Caco-2 (cell line): ENCODE data around the gene SMYD2. TPM values are rescaled to one million over a fixed set of nuclear protein-coding genes. Genes with fewer than 3 reads are reported as not detected.

Source experiments
- BruUV-seq: library from RNA; stranded (reverse); fragments of 400-500 nt; replicated peaks from 2 replicates; lab custom pipeline; 2021; lab: Mats Ljungman, UMichigan
- CTCF ChIA-PET: fragments of 300-600 bp; sonication (Branson Sonifier 250); formaldehyde crosslinking; loops from one replicate; lab custom pipeline; 2022; ENCODE audit warnings: antibody characterized with exemption; lab: Charles Lee
- POLR2A ChIA-PET: fragments of 300-600 bp; sonication (Branson Sonifier 250); formaldehyde crosslinking; loops from one replicate; lab custom pipeline; 2022; ENCODE audit warnings: antibody characterized with exemption; lab: Charles Lee
- DNase-seq, 2 experiments: peaks; one replicate each; pipeline versions ENCODE4 v3.0.0 to v3.0.0-alpha.2; 2020 to 2022
- H3K27me3 ChIP-seq: replicated peaks from 2 replicates; pipeline ENCODE4 v1.6.0; 2011; ENCODE audit warnings: low read length; ENCODE audit not compliant: control insufficient read depth, insufficient read depth
- H3K36me3 ChIP-seq: 2 replicates; pipeline ENCODE4 v1.5.1; 2011; ENCODE audit warnings: low read length; ENCODE audit not compliant: control insufficient read depth, insufficient read depth
- H3K4me1 ChIP-seq: fragments of 250-450 bp; sonication (Bioruptor Pico); 2 replicates; pipeline ENCODE4 v1.5.1; 2020; ENCODE audit warnings: mild to moderate bottlenecking
- H3K4me3 ChIP-seq: 2 replicates; pipeline ENCODE4 v1.5.1; 2011; ENCODE audit warnings: low read depth, mild to moderate bottlenecking, control low read depth, low read length
- H3K9me3 ChIP-seq: fragments of 250-450 bp; sonication (Bioruptor Pico); 2 replicates; pipeline ENCODE4 v1.5.1; 2020; ENCODE audit warnings: mild to moderate bottlenecking, moderate library complexity
- H3K27ac Mint-ChIP-seq: one replicate; pipeline ENCODE4 v1.8.0; 2022; ENCODE audit warnings: mixed read lengths; ENCODE audit not compliant: unreplicated experiment
- H3K27me3 Mint-ChIP-seq: one replicate; pipeline ENCODE4 v1.8.0; 2022; ENCODE audit warnings: mixed read lengths; ENCODE audit not compliant: insufficient read depth, unreplicated experiment
- H3K36me3 Mint-ChIP-seq: one replicate; pipeline ENCODE4 v1.8.0; 2022; ENCODE audit warnings: mild to moderate bottlenecking, mixed read lengths; ENCODE audit not compliant: insufficient read depth, unreplicated experiment
- H3K4me1 Mint-ChIP-seq: one replicate; pipeline ENCODE4 v1.8.0; 2022; ENCODE audit warnings: low read depth, mixed read lengths; ENCODE audit not compliant: unreplicated experiment
- H3K4me3 Mint-ChIP-seq: one replicate; pipeline ENCODE4 v1.8.0; 2022; ENCODE audit warnings: mild to moderate bottlenecking, moderate library complexity, mixed read lengths; ENCODE audit not compliant: unreplicated experiment
- H3K9me3 Mint-ChIP-seq: one replicate; pipeline ENCODE4 v1.8.0; 2022; ENCODE audit warnings: mixed read lengths; ENCODE audit not compliant: unreplicated experiment
- CTCF ChIP-seq, 2 experiments: fragments of 200-600 bp in 1 of 2; IDR thresholded peaks; 1 replicate in 1 of 2; 2 replicates in 1 of 2; pipeline versions ENCODE4 v1.5.1 to v1.8.0; 2011 to 2022; ENCODE audit warnings: antibody characterized with exemption in 1 of 2, control low read depth in 1 of 2, inconsistent platforms in 1 of 2, low read depth in 1 of 2, low read length in 1 of 2, mild to moderate bottlenecking in 1 of 2, moderate library complexity in 1 of 2; ENCODE audit not compliant: insufficient read depth in 1 of 2, severe bottlenecking in 1 of 2, unreplicated experiment in 1 of 2
- intact Hi-C: fragments of 100-400 bp; cut with micrococcal nuclease; formaldehyde crosslinking; loops from one replicate; pipeline ENCODE4 v1.10.0; 2022; ENCODE audit not compliant: unreplicated experiment
- total RNA-seq: library from RNA; stranded (reverse); gene quantifications from 2 replicates; pipeline ENCODE4 v1.2.3, GENCODE V29; 2022

SMYD2 gene
- total RNA-seq, 1 experiment from 2014 or later = 182 TPM

- BruUV-seq = no TSS peak
- H3K27me3 Mint-ChIP-seq = no peaks in the 10 kb centered on the region
- Histone ChIP-seq H3K27me3 (no peaks in the 10 kb centered on the region), H3K4me1 (peaks cover 32% of the 10 kb centered on the region), H3K4me3 (no peak overlapping the region), H3K36me3 (peaks cover 6% of the 10 kb centered on the region), H3K9me3 (no peaks in the 10 kb centered on the region)
- TF ChIP-seq CTCF (IDR thresholded peaks at IDR 0.05; ENCODE audit: insufficient read depth in 1 of 2, low read depth in 1 of 2, low read length in 1 of 2, severe bottlenecking in 1 of 2, unreplicated experiment in 1 of 2) = no peak
- intact Hi-C loops = loop anchor here (5.0 kb wide), 1 partner anchor 271 kb away; the partner anchor contains the start of gene CENPF
- peak overlapping the region; percentile 56 for H3K4me3 Mint-ChIP-seq
- H3K36me3 Mint-ChIP-seq = peaks cover 99% of the 10 kb centered on the region
- ChIA-PET CTCF (interaction anchor here (0.7 to 3.4 kb wide), 29 partner anchors 10 to 343 kb away, joined by 3 to 99 read pairs (median 6); partner anchors contain the start of genes PROX1, PTPN14 and SMYD2), POLR2A (no interaction called here)
- H3K4me1 Mint-ChIP-seq = peaks cover 49% of the 10 kb centered on the region
- DNase-seq = no peak
- H3K9me3 Mint-ChIP-seq = no peaks in the 10 kb centered on the region
- H3K27ac Mint-ChIP-seq = peak overlapping the region; percentile 63
These were observed 50.2 kb downstream of the SMYD2 start for GRCh38 chr1:214331180-214331579.

GRCh38 chr1:214331827-214332423, 51.0 kb downstream of the SMYD2 start:
- Mint-ChIP-seq H3K9me3 (no peaks in the 10 kb centered on the region), H3K36me3 (peaks cover 99% of the 10 kb centered on the region), H3K27ac (peak overlapping the region; percentile 63), H3K27me3 (no peaks in the 10 kb centered on the region), H3K4me1 (peaks cover 49% of the 10 kb centered on the region), H3K4me3 (peak overlapping the region; percentile 32)
- ChIA-PET POLR2A (interaction anchor here (0.8 kb wide), 1 partner anchor 49 kb away, joined by 3 read pairs; no protein-coding TSS in a partner anchor), CTCF (interaction anchor here (0.6 to 3.4 kb wide), 30 partner anchors 9 to 344 kb away, joined by 3 to 49 read pairs (median 5); partner anchors contain the start of genes CENPF, PROX1, PTPN14 and SMYD2)
- peak; percentile 82 to 85 for TF ChIP-seq CTCF (IDR thresholded peaks at IDR 0.05; ENCODE audit: insufficient read depth in 1 of 2, low read depth in 1 of 2, low read length in 1 of 2, severe bottlenecking in 1 of 2, unreplicated experiment in 1 of 2)
- no peaks in the 10 kb centered on the region for H3K27me3 ChIP-seq
- H3K4me1 ChIP-seq = peaks cover 32% of the 10 kb centered on the region
- DNase-seq = peak; percentile 46 to 72
- intact Hi-C loops = loop anchor here (2.0 to 5.0 kb wide), 2 partner anchors 270 to 297 kb away; partner anchors contain the start of gene CENPF
- peaks cover 6% of the 10 kb centered on the region for H3K36me3 ChIP-seq
- H3K4me3 ChIP-seq = no peak overlapping the region
- no peaks in the 10 kb centered on the region for H3K9me3 ChIP-seq
- BruUV-seq = TSS peak; percentile 5

- H3K9me3 ChIP-seq = no peaks in the 10 kb centered on the region
- no peak overlapping the region for H3K4me3 ChIP-seq
- ChIA-PET CTCF (interaction anchor here (0.6 to 3.4 kb wide), 25 partner anchors 8 to 295 kb away, joined by 3 to 49 read pairs (median 6); partner anchors contain the start of genes CENPF and PTPN14), POLR2A (no interaction called here)
- TF ChIP-seq CTCF (IDR thresholded peaks at IDR 0.05; ENCODE audit: insufficient read depth in 1 of 2, low read depth in 1 of 2, low read length in 1 of 2, severe bottlenecking in 1 of 2, unreplicated experiment in 1 of 2) = peak; percentile 74 to 92
- BruUV-seq = no TSS peak
- Mint-ChIP-seq H3K27ac (peak overlapping the region; percentile 73), H3K27me3 (no peaks in the 10 kb centered on the region), H3K9me3 (no peaks in the 10 kb centered on the region), H3K4me3 (no peak overlapping the region), H3K4me1 (peaks cover 46% of the 10 kb centered on the region), H3K36me3 (peaks cover 99% of the 10 kb centered on the region)
- peak; percentile 59 to 71 for DNase-seq
- H3K4me1 ChIP-seq = peaks cover 32% of the 10 kb centered on the region
- intact Hi-C loops = loop anchor here (1.0 to 5.0 kb wide), 4 partner anchors 119 to 296 kb away; partner anchors contain the start of gene CENPF
- H3K27me3 ChIP-seq = no peaks in the 10 kb centered on the region
- H3K36me3 ChIP-seq = peaks cover 6% of the 10 kb centered on the region
These were observed 52.2 kb downstream of the SMYD2 start for GRCh38 chr1:214332946-214333798.
